AG08395 (cell line): ENCODE measurements around the gene GNB1L.

ENCODE experiments used
- DNase-seq: peaks from one replicate; pipeline ENCODE4 v3.0.0; 2012; ENCODE audit warnings: mixed read lengths, low spot score

Gene GNB1L

DNA sequence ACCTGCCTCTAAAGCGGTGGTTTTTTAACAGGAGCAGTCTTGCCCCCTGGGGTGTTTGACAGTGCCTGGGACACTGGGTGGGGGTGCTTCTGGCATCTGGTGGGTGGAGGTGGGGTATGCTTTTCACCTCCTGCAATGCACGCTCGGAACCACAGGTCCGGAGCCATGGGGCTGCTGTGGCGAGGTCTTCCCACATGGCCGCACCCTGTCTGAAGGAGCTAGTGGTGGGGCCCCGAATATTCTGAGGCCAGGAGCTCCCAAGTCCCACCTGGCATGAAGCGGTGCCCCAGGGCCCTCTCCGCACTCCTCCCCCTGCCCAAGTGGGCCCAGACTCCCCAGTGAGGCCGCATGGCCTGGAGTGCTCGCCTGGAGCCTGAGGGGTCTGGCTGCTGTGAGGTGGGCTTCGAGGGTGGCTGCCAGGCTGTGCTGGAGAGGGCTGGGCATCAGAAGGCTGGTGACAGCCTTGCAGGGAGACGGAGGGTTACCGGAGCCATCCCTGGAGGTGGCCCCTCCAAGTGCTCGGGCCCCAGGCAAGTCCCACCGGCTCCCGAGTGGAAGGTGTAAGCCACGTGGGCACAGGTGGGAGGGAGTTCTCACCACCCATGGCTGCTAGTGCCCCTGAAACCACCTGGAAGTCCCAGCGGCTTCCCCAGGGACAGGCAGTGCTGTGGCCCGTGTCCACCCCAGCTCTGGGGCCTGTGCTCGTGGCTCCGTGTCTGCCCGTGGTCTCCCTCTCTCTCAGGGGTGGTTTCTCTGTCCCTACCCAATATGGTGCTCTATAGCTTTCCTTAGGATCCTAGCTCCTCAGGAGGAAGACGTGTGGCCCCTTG, 79.0 kb downstream of the GNB1L start:
- DNase-seq: no peak

DNA sequence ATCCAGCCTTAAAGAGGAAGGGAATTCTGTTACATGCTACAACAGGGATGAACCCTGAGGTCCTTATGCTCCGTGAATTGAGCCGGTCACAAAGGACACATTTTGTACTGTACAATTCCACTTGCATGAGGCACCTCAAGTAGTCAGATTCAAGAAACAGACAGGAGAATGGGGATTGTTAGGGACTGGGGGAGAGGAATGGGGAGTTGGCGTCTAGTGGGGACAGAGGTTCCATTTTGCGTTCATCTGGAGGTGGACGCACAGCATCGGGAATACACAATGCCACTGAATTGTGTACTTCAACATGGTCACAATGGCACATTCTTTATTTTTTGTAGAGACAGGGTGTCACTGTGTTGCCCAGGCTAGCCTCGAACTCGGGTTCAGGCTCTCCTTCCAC, 80.0 kb downstream of the GNB1L start:
- DNase-seq: no peak

DNA sequence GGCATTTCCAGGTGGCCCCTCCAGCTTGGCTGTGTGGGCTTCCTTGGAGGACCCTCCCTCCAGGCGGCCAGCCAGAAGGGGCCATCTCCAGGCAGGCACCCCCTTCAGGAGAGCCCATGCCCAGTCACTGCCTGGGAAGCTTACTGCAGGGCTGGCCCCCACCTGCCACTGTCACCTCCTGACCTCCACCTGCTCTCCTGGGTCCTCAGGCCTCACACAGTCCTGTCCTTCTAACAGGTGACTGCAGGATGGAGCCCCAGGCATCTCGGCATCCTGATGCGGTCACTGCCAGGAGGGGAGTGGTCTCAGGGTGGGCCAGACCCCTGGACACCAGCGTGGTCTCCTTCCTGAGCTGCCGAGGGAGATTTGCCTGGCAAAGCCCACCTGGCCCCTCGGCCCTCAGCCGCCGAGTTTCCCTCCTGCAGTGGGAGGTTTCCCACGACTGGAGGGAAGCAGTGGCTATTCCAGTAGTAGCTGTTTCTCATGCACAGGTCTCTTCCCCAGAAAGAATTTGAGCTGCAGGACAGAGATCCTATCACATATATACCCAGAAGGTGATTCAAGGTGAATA, 81.1 kb downstream of the GNB1L start:
- DNase-seq: no peak

DNA sequence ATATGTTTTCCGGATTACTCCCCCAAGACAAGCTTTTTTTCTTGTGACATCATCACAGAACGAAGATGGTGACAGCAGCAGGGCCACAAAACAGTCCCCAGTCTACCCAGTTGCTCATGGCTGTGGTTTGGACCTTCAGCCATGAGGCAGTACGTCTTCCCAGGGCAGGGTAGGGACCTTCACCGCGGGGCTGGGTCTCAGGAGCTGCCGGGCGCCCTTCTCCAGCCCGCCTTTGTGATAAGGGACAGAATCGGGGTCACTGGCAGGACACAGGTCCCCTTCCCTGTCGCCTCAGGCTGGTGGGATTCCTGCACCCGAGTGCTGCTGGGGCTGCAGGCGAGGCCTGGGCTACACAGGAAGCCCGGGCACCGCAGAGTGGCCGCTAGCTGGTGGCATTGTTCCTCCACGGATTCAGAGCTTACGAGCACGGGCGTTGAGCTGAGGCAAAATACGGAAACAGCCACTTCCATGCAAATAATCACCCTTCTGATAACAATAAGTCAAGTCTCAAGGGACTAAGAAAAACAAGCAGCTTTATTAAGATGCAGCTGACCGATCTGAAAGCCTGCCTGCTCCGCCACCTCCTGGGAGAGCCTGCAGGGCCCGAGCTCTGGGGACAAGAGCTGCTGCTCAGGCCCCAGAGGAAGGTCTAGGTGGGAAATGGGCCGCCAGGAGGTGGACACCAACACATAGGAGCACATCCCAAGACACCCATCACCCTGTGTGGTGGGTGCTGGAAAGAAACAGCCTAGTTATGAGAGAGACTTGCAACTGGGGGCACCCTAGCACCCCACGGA, 81.8 kb downstream of the GNB1L start:
- no peak for DNase-seq

DNA sequence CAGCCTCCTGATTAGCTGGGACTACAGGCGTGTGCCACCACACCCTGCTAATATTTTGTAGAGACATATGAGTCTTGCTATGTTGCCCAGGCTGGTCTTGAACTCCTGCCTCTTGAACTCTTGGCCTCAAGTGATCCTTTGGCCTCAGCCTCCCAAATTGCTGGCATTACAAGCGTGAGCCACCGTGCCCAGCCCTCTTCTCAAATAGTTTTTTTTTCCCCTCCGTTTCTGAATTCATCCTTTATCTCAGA, 82.3 kb downstream of the GNB1L start:
- no peak for DNase-seq

DNA sequence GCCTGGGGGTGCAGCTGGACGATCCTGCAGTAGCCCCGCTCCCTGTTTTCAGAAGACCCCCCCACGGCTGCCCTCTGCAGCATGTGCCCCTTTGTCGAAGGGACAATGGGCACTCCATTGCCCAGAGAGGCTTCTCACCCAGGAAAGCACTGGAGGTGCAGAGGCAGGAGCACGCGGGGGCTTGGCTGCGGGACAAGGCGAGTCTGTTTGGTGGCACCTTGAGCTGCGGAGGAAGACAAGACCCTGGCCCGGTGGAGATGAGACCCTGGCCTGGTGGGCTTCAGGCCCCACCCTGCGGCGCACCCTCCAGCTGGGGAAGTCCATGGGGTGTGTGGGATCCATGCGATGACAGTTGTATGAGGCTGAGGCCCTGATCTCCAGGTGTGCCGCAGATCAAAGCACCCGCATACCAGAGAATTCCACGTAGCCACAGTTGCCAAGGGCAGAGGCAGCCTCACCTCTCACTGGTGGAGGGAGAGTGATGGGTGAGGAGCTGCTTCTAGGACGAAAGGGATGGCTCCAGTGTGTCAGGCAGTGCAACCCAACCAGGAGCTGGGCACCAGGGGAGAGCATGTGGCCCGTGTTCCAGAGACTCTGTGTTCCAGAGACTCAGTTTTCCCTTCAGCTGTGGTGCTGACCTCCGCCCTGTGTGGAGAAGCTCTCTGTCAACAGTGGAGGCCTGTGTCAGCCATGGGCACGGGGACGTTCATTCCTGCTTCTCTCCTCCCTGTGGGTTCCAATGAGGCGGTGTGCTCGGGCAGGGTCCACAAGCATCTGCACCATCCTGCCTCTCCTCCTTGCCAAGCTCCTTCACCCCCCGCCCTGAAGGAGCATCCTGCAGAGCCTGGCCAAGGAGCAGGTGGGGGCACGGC, 84.1 kb downstream of the GNB1L start:
- no peak for DNase-seq

DNA sequence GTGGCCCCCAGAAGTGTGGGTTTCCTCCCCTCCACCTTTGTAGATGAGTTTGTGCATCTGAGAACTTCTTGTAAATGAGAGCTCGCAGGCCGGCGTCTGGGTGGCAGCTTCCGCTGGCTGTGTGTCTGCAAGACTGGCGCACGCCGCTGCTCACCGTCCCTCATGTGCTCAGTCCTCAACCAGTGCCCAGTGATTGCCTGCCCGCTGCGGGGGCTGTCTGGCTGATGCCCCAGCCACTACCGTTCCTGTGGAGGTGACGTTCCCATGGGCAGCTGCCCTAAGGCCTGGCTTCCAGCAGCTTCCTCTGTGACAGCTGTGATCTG, 85.3 kb downstream of the GNB1L start:
- no peak for DNase-seq

DNA sequence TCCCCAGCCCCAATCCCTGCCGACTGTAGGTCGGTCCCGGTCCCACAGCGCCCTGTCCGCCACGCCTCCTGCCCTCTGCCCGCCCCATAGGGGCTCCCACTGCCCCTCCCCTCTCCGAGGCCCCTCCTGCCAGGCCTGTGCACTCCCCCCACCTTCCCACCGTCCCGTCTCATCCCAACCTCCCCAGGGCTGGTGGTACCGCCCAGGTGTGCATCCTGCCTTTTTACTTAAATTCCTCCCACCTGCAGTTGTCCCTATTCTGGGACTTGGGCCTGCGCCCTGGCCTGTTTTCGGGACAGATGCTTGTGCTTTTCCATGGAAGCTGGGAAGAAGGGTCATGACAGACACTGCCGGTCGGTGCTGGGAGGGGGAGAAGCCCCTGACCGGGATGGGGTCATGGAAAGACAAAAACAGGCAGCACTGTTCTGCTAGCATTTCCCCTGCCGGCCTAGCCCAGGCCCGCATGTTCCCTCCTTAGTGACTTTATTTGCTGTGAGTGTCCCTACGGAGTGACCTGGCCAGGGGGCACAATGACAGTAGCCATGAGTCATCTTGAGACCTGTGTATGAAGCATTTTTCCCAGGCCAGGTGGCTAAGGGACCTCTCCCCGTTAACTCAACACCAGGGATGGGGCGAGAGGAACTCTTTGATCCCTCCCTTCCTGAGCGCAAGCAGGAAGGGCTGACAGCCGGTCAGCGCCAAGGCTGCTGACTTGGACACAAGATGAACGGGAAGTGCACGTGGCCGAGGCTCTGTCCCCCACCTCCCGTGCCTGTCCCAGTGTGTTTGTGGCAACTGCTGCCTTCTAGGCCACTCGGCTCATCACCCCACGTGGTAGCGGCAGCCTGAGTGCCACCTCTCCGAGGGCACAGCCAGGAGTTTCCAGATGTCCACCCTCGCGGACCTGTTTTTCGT, 87.0 kb downstream of the GNB1L start:
- no peak for DNase-seq

DNA sequence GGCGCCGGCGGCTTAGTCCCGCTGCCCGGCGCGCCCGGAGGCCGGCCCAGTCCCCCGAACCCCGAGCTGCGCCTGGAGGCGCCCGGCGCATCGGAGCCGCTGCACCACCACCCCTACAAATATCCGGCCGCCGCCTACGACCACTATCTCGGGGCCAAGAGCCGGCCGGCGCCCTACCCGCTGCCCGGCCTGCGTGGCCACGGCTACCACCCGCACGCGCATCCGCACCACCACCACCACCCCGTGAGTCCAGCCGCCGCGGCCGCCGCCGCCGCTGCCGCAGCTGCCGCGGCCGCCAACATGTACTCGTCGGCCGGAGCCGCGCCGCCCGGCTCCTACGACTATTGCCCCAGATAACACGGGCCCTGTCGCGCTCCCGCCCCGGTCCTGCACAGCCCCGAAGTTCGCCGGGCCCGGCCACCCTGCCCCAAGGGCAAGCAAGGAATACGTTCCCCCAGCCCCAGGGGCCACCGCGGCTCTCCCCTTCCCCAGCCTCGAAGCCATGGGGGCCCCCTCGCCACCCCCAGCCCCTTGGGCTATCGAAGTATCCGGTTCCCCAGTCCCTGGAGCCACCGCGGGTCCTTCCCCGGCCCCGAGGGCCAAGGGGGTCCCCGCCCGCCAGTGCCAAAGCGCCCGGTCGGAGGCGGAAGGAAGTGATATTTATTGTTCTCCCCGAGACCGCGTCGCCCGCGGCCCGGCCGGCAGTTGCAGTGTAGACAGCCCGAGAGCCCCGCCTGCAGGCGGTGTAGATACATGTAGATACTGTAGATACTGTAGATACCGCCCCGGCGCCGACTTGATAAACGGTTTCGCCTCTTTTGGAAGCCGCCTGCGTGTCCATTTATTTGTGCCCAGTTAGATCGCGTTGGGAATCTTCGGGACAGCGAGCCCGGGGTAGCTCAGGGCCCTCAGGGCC, 87.9 kb downstream of the GNB1L start:
- no peak for DNase-seq

DNA sequence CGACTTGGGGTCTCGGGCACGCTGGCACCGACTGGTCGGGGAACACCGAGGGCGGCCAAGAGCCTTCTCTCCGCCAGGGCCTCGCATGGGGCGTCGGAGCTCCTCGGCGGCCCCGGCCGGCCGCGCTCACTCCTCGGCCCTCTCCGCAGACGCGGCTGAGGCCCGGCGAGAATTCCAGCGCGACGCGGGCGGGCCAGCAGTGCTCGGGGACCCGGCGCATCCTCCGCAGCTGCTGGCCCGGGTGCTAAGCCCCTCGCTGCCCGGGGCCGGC, 88.5 kb downstream of the GNB1L start:
- no peak for DNase-seq

DNA sequence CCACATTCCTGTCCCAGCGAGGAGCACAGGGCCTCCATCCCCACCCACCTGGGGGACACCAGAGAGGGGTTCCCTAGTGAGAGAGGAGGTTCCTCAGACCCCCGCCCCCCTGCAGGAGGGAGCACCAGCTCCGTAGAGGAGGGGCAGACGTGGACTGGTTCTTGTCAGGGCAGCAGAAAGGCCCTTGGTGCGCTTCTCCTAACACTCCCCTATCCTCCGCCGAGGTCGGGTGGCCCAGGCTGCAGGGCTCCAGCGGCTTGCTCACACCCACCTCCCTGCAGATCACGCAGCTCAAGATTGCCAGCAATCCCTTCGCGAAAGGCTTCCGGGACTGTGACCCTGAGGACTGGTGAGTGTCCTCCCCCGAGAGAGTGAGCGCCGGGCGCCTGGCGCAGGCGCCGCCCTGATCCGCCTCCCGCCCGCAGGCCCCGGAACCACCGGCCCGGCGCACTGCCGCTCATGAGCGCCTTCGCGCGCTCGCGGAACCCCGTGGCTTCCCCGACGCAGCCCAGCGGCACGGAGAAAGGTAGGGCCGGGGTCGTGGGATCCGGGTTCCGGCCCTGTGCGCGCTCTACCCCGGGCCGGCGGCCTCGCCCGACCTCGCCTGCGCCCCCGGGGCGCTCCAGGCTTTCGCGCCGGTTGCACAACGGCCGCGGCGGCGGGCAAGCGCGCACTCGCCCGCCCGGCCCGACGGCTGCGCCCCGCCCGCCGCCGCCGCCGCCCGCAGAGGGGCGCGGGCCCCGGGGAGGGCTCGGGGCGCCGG, 89.0 kb downstream of the GNB1L start:
- DNase-seq: no peak

DNA sequence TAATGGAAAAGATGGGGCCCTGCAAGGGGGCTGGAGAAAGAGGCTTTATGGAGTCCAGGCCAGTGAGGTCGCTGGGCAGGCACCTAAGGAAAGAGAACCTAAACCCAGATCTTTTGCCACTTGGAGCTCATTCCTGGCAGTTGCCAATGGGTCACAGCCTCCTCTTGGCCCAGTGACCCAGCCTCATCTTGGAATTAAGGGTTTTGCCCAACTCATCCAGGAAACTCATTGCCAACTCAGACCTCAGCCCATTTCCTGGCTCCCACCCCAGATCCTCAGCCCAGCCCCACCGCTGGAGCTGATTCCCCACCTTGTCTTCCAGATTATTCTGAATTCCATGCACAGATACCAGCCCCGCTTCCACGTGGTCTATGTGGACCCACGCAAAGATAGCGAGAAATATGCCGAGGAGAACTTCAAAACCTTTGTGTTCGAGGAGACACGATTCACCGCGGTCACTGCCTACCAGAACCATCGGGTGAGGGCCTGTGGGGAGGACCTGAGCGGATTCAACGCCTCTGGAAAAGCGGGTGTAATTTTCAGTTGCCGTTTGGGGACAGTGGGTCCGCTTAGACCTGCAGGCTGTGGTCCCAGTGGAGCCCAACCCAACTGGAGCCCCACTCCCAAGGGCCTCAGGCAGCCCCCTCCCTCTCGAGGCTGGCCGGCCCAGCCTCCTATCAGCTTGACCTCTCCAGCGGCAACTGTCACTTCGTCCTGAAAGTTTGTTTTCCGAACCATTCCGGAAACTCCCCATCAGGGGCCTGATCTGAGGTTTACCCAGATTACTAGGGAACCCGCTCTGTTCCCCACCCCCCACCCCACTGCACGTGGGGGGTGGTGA, 89.8 kb downstream of the GNB1L start:
- no peak for DNase-seq

DNA sequence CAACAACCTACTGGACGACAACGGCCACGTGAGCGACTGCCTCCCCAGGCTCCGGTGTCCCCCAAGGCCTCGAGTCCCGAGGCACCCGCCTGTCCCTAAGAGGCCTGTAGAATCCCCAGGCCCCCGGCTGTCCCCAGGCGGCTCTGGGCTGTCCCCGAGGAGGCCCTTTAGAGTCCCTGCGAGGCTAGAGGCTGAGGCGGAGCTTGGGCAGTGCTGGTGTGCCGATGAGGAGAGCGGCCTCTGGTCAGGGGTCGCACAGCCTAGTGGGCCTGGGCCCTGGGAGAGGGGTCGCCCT, 90.4 kb downstream of the GNB1L start:
- no peak for DNase-seq

DNA sequence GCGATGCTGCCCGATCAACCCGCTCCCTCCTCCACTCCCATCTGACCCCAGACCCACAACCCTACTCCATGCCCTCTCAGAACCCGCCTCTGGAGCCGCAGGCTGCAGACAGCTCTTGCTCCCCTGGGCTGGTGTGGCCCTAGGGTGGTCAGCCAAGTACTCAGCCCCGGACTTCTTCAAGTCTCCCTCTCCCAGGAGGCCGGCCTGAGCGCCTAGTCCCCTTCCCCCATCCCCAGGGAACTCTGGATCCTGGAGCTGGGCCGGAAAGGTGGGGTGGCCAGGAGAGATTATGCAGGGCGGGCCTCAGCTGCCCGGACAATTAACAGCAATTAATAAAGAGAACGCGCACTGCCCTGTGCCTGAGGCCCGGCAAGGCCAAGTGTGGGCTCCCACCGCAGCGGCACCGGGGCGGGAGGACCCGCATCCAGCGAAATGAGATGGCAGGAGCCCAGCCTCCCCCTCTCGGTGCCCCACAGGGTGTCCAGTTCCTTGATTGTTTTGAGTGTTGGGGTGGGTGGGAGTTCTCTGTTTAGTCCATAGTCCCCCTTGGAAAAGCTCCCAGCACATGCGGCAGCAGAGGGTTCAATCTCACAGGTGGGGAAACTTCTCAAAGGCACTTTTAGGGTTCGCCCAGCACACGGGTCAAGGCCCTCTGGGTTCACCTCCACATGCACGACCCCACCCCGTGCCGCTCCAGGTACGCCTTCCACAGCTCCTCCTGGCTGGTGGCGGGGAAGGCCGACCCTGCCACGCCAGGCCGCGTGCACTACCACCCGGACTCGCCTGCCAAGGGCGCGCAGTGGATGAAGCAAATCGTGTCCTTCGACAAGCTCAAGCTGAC, 91.0 kb downstream of the GNB1L start:
- DNase-seq: no peak

DNA sequence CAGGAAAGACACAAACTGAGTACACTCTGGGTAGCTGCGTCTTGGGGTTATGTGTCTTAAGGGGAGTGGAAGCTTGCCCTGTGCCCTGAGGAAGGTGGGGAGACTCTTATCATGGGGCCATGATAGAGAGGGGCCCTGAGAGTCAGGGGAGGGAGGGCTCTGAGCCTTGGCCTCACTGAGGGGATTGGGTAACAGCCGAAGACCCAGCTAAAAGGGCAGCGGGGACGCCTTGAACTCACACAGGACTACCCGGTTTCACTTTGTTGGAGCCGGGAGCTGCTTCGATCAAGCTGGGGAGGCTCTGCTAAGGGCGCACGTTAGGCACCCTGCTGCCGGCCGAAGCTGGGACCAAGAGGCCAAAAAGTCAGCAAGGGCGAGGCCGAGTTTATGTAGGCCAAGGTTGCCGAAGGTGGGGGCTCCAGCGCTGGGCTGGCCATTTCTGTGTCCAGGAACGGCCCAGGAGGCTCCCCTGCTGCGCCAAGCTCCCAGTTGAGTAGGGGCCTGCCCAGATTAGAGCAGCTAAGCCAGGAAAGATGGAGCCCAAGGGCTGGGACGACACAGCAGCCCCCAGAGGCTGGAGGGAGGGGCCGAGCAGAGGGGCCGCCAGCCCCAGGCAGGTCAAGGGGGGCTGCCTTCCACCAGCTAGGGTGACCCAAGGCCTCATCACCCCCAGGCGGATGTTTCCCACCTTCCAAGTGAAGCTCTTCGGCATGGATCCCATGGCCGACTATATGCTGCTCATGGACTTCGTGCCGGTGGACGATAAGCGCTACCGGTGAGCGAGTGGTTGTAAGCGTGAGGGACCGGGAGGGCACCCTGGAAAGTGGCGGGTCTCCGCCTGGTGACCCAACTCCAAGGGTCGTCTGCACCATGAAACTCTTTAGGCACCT, 91.9 kb downstream of the GNB1L start:
- DNase-seq: no peak

DNA sequence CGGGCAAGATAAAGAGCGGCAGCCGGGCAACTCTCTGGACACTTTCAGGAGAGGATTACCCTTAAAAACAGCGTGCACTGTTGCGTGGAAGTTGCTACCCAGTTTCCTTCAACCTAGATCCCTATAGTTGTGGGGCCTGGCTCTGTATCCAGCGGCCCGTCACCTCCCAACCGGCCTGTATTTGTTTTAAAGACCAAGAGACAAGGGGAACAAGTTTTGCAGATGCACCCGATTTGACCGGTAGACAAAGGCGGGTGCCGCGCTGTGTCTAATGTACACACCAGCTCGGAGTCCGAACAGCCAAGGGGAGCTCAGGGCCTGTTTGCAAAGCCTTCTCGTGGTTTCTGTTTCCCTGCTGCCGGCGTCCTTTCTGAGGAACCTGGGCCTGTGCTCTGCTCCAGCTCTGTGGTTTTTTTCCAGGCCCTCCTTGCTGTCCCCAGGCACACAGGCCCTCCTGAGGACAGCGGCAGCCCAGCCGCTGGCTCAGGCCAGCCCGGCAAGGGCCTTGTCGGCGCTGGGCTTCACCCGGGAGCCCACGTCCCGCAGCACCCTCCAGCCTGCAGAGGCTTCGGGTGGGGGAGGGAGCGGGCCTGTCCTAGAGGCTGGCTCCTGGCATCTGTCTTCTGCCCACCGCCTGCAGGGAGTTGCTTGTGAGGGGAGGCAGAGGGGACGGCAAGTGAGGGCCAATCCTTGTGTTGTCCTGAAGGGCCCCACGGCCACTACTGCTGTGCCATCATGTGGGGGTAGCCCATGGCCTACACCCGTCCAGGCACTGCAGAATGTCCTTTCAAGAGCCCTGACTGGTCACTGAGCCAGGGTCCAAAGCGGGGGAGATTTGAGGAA, 92.7 kb downstream of the GNB1L start:
- no peak for DNase-seq
